Measurements from ENCODE around the gene SCFD2.

GRCh38 chr4:52836678-52837077, 529.2 kb downstream of the SCFD2 start:
- TF ChIP-seq CTCF (IDR thresholded peaks at IDR 0.05; ENCODE audit: insufficient read depth, low read depth, low read length) (no peak), EZH2 (IDR thresholded peaks at IDR 0.05; ENCODE audit: insufficient read depth, low read length) (no peak)

Measured in astrocyte (in vitro differentiated cells and primary cell).